Esophagus muscularis mucosa (tissue), 4 donors: ENCODE data around the gene PAXX. TPM values are rescaled to one million over a fixed set of nuclear protein-coding genes. Genes with fewer than 3 reads are reported as not detected.

ENCODE experiments used
- DNase-seq: peaks from one replicate; pipeline ENCODE4 v3.0.0-alpha.2; 2017; ENCODE audit errors: extremely low spot score
- H3K27ac ChIP-seq, 4 donors: fragments of 200-600 bp; sonication (generic); replicated peaks in 1 of 4; 1 replicate in 3 of 4; 2 replicates in 1 of 4; pipeline ENCODE4 v1.5.1; 2016 to 2019; ENCODE audit warnings: mild to moderate bottlenecking in 1 of 4
- H3K27me3 ChIP-seq, 4 donors: fragments of 200-600 bp; sonication (generic); one replicate each; pipeline versions ENCODE4 v1.5.1 to v1.6.0; 2016 to 2019
- H3K36me3 ChIP-seq, 4 donors: fragments of 200-600 bp; sonication (generic); one replicate each; pipeline ENCODE4 v1.5.1; 2016 to 2019
- H3K4me1 ChIP-seq, 4 donors: fragments of 200-600 bp; sonication (generic); one replicate each; pipeline ENCODE4 v1.5.1; 2016 to 2019
- H3K4me3 ChIP-seq, 4 donors: fragments of 200-600 bp; sonication (generic); 1 replicate in 2 of 4; 2 replicates in 2 of 4; pipeline ENCODE4 v1.5.1; 2016 to 2019; ENCODE audit warnings: mild to moderate bottlenecking in 4 of 4, moderate library complexity in 1 of 4
- H3K9me3 ChIP-seq, 4 donors: fragments of 200-600 bp; sonication (generic); 1 replicate in 3 of 4; 2 replicates in 1 of 4; pipeline ENCODE4 v1.5.1; 2016 to 2019
- EP300 ChIP-seq: sonication (generic); formaldehyde crosslinking; IDR thresholded peaks from one replicate; pipeline ENCODE4 v1.6.1; 2017; ENCODE audit warnings: antibody characterized with exemption
- POLR2A ChIP-seq: fragments of 450-650 bp; IDR thresholded peaks from one replicate; pipeline ENCODE4 v1.6.1; 2017; ENCODE audit warnings: antibody characterized with exemption, moderate library complexity, mild to moderate bottlenecking, low read depth
- POLR2AphosphoS5 ChIP-seq, 2 donors: sonication (generic); formaldehyde crosslinking; IDR thresholded peaks; one replicate each; pipeline ENCODE4 v1.6.1; 2017; ENCODE audit warnings: antibody characterized with exemption in 2 of 2
- WGBS: methylation state at CpG from one replicate; pipeline ENCODE4 v1.1.5; 2018; 5-methylcytosine and 5-hydroxymethylcytosine counted together
- intact Hi-C: fragments of 100-400 bp; cut with DNase I; formaldehyde crosslinking; loops from one replicate; pipeline ENCODE4 v1.15.1; 2023
- total RNA-seq, 4 donors: library from RNA; depleted of rRNA; stranded (reverse); fragments of >200 nt; gene quantifications; one replicate each; pipeline versions ENCODE4 v1.1.0 to v1.2.1, GENCODE V29; 2016
- TF ChIP-seq, protein P1 (sequence below), 3 experiments: fragments of 200-600 bp in 2 of 3; fragments of 450-650 bp in 1 of 3; sonication (generic) in 2 of 3; IDR thresholded peaks; one replicate each; pipeline ENCODE4 v1.5.1; 2017 to 2019; ENCODE audit warnings: antibody characterized with exemption in 3 of 3, mild to moderate bottlenecking in 2 of 3, moderate library complexity in 1 of 3

Gene PAXX
- total RNA-seq, 4 donors from 2014 or later, result 28.8 to 39.9 (median 37.8) TPM

DNA sequence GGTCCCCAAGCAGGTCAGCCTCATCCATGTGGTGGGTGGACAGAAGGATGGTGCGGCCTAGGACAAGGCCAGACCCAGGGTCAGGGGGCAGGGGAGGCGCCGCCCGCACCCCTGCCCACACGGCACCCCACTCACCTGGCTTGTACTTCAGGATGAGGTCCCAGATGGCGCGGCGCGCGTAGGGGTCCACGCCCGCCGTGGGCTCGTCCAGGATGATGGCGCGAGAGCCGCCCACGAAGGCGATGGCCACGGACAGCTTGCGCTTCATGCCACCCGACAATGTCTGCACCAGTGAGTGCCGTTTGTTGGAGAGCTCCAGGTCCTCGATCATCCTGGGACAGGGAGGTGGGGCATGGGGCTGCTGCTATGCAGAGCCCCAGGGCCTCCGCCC, 23.3 kb downstream of the PAXX start:
- Histone ChIP-seq H3K36me3 (peaks cover 31 to 95% (median 89%) of the 10 kb centered on the region in 4 donors), H3K27me3 (no peaks in the 10 kb centered on the region), H3K4me1 (no peaks in the 10 kb centered on the region), H3K9me3 (no peaks in the 10 kb centered on the region), H3K27ac (no peak overlapping the region), H3K4me3 (no peak overlapping the region)
- DNase-seq, result no peak
- 100% methylated on average over 1 of the region's 25 CpGs for WGBS
- TF ChIP-seq POLR2A (no peak), POLR2AphosphoS5 (IDR thresholded peaks at IDR 0.05) (no peak), EP300 (no peak)
- TF ChIP-seq, protein P1, sequence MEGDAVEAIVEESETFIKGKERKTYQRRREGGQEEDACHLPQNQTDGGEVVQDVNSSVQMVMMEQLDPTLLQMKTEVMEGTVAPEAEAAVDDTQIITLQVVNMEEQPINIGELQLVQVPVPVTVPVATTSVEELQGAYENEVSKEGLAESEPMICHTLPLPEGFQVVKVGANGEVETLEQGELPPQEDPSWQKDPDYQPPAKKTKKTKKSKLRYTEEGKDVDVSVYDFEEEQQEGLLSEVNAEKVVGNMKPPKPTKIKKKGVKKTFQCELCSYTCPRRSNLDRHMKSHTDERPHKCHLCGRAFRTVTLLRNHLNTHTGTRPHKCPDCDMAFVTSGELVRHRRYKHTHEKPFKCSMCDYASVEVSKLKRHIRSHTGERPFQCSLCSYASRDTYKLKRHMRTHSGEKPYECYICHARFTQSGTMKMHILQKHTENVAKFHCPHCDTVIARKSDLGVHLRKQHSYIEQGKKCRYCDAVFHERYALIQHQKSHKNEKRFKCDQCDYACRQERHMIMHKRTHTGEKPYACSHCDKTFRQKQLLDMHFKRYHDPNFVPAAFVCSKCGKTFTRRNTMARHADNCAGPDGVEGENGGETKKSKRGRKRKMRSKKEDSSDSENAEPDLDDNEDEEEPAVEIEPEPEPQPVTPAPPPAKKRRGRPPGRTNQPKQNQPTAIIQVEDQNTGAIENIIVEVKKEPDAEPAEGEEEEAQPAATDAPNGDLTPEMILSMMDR (IDR thresholded peaks at IDR 0.05), result no peak
- intact Hi-C loops, result no loop called here

DNA sequence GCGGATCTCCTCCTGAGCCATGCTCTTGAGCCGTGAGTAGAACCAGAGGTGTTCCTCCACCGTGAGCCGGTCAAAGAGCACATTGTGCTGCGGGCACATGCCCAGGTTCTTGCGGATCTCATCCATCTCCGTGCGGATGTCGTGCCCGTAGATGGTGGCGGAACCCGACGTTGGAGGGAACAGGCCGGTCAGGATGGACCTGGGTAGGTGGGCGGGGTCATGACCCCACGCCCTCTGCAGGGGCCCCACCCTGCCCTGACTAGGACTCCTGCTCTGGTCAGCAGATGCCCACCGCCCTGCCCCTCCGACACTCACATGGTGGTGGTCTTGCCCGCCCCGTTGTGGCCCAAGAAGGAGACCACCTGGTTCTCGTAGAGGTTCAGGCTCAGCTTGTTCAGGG, 23.8 kb downstream of the PAXX start:
- no peak for TF ChIP-seq EP300
- TF ChIP-seq POLR2A, result no peak
- TF ChIP-seq, protein P1 (IDR thresholded peaks at IDR 0.05), result no peak
- TF ChIP-seq POLR2AphosphoS5 (IDR thresholded peaks at IDR 0.05), result no peak
- DNase-seq, result no peak
- Histone ChIP-seq H3K27me3 (no peaks in the 10 kb centered on the region), H3K9me3 (no peaks in the 10 kb centered on the region), H3K36me3 (peaks cover 31 to 97% (median 91%) of the 10 kb centered on the region in 4 donors), H3K4me1 (no peaks in the 10 kb centered on the region), H3K27ac (no peak overlapping the region), H3K4me3 (no peak overlapping the region)
- intact Hi-C loops, result no loop called here
- 97% methylated on average over 13 of the region's 21 CpGs for WGBS

GRCh38 chr9:137016436-137016835, 24.2 kb downstream of the PAXX start:
- no peaks in the 10 kb centered on the region for H3K27me3 ChIP-seq
- intact Hi-C loops, result no loop called here
- H3K36me3 ChIP-seq, result peaks cover 27 to 97% (median 90%) of the 10 kb centered on the region in 4 donors
- no CpG with 5 or more reads among the region's 16 CpGs for WGBS
- no peaks in the 10 kb centered on the region for H3K4me1 ChIP-seq
- no peaks in the 10 kb centered on the region for H3K9me3 ChIP-seq
- TF ChIP-seq POLR2AphosphoS5 (IDR thresholded peaks at IDR 0.05) (no peak), POLR2A (no peak), EP300 (no peak)
- TF ChIP-seq, protein P1 (IDR thresholded peaks at IDR 0.05), result no peak
- no peak overlapping the region for H3K27ac ChIP-seq
- DNase-seq, result no peak
- no peak overlapping the region for H3K4me3 ChIP-seq

- no peak overlapping the region for H3K27ac ChIP-seq
- H3K36me3 ChIP-seq, result peaks cover 20 to 92% (median 84%) of the 10 kb centered on the region in 4 donors
- H3K27me3 ChIP-seq, result no peaks in the 10 kb centered on the region
- no peaks in the 10 kb centered on the region for H3K9me3 ChIP-seq
- H3K4me3 ChIP-seq, result no peak overlapping the region
- H3K4me1 ChIP-seq, result no peaks in the 10 kb centered on the region
- TF ChIP-seq POLR2A, result no peak
- no peak for TF ChIP-seq EP300
- TF ChIP-seq, protein P1 (IDR thresholded peaks at IDR 0.05), result no peak
- no peak for TF ChIP-seq POLR2AphosphoS5 (IDR thresholded peaks at IDR 0.05)
- WGBS, result 98% methylated on average over 18 of the region's 28 CpGs
- intact Hi-C loops, result no loop called here
- no peak for DNase-seq
These were observed 24.8 kb downstream of the PAXX start for GRCh38 chr9:137017071-137017470.

DNA sequence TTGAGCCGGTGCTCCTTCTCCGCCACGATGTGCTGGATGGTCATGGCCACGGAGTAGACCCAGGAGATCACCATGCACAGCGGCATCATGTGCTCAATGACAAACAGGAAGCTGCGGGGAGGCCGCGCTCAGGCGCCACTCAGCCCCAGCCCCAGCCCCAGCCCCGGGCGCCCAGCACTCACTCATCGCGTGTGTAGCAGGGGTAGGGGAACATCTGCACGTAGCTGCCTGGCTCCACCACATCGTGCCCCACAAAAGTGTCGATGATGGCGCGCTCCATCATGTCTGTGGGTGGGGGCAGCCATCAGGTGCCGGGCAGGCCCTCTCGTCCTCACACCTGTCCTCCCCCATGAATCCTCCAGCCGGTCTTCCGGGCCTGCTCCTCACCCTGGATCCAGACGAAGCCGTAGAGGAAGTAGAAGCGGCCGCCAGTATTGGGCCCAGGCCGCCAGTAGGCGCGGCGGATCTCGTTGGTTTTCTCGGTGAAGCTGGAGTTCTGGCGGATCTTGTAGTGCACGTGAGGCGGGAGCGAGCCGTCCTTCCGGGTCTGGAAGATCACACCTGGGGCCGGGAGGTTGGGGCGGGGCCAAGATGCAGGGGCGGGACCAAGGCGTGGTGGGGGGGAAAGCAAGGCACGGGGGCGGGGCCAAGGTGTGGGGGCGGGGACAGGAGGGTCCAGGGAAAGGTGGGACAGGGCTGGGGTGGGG, 25.7 kb downstream of the PAXX start:
- intact Hi-C loops, result no loop called here
- H3K27me3 ChIP-seq, result no peaks in the 10 kb centered on the region
- DNase-seq, result no peak
- no peak overlapping the region for H3K4me3 ChIP-seq
- peaks cover 19 to 84% (median 78%) of the 10 kb centered on the region in 4 donors for H3K36me3 ChIP-seq
- H3K9me3 ChIP-seq, result no peaks in the 10 kb centered on the region
- no peaks in the 10 kb centered on the region for H3K4me1 ChIP-seq
- H3K27ac ChIP-seq, result no peak overlapping the region
- no peak for TF ChIP-seq POLR2AphosphoS5 (IDR thresholded peaks at IDR 0.05)
- WGBS, result 91% methylated on average over 32 of the region's 45 CpGs
